ENCODE results near the gene PRR12.

Gene PRR12

DNA sequence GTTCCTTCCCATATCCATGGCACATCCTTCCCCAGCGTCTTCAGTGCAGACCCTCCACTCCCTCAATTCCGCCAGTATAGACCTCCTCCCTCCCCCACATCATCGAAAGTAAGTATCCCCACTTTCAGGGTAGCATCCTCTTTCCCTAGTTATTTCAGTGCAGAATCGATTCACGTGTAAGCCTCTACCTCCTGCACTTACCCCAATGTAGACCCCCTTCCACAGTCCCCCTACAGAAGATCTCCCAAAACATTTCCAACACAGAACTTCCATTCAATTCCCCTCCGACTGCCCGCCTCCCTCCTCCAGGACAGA, 74.0 kb downstream of the PRR12 start:
- peak overlapping the region; percentile 100 for H3K4me2 ChIP-seq (ENCODE audit: low read length)
- H3K9me3 ChIP-seq (ENCODE audit: control insufficient read depth, low read length): no peaks in the 10 kb centered on the region
- no peak for TF ChIP-seq CTCF (IDR thresholded peaks at IDR 0.05)
- peak overlapping the region; percentile 96 for H3K4me3 ChIP-seq (ENCODE audit: low read depth, low read length)
- peak overlapping the region; percentile 93 for H2AFZ ChIP-seq
- no peaks in the 10 kb centered on the region for H3K27me3 ChIP-seq (ENCODE audit: control insufficient read depth, insufficient read depth, low read length)
- no peaks in the 10 kb centered on the region for H3K36me3 ChIP-seq (ENCODE audit: control insufficient read depth, insufficient read depth, low read length)
- H3K9ac ChIP-seq: peak overlapping the region; percentile 5
- H3K79me2 ChIP-seq: no peaks in the 10 kb centered on the region
- no peaks in the 10 kb centered on the region for H3K4me1 ChIP-seq
- H3K27ac ChIP-seq: peak overlapping the region; percentile 92

- Histone ChIP-seq H2AFZ (peak within 1 kb of the TSS; percentile 93), H3K79me2 (no peaks in the 10 kb centered on the region), H3K9ac (peak within 1 kb of the TSS; percentile 38), H3K27ac (peak within 1 kb of the TSS; percentile 92), H3K4me2 (ENCODE audit: low read length) (peak within 1 kb of the TSS; percentile 100), H3K27me3 (ENCODE audit: control insufficient read depth, insufficient read depth, low read length) (no peaks in the 10 kb centered on the region), H3K4me1 (no peaks in the 10 kb centered on the region), H3K36me3 (ENCODE audit: control insufficient read depth, insufficient read depth, low read length) (no peaks in the 10 kb centered on the region), H3K4me3 (ENCODE audit: low read depth, low read length) (peak within 1 kb of the TSS; percentile 96), H3K9me3 (ENCODE audit: control insufficient read depth, low read length) (no peaks in the 10 kb centered on the region)
- TF ChIP-seq CTCF (IDR thresholded peaks at IDR 0.05): no peak
These were observed 74.6 kb downstream of the PRR12 start, which contains the start of the genes BCL2L12 and IRF3 for GRCh38 chr19:49665351-49666119. Gene BCL2L12, plus strand, starts transcription at chr19:49665933. Its CDS starts 760 bp downstream, at chr19:49666693. Gene IRF3, minus strand, starts transcription at chr19:49665857. Its CDS starts 1,019 bp downstream, at chr19:49664838.

GRCh38 chr19:49666120-49666444, 75.1 kb downstream of the PRR12 start:
- H2AFZ ChIP-seq: peak overlapping the region; percentile 93
- peak overlapping the region; percentile 92 for H3K27ac ChIP-seq
- H3K79me2 ChIP-seq: no peaks in the 10 kb centered on the region
- peak overlapping the region; percentile 100 for H3K4me2 ChIP-seq (ENCODE audit: low read length)
- H3K4me3 ChIP-seq (ENCODE audit: low read depth, low read length): peak overlapping the region; percentile 96
- H3K9ac ChIP-seq: peak overlapping the region; percentile 38
- H3K27me3 ChIP-seq (ENCODE audit: control insufficient read depth, insufficient read depth, low read length): no peaks in the 10 kb centered on the region
- H3K9me3 ChIP-seq (ENCODE audit: control insufficient read depth, low read length): no peaks in the 10 kb centered on the region
- no peak for TF ChIP-seq CTCF (IDR thresholded peaks at IDR 0.05)
- H3K36me3 ChIP-seq (ENCODE audit: control insufficient read depth, insufficient read depth, low read length): no peaks in the 10 kb centered on the region
- H3K4me1 ChIP-seq: no peaks in the 10 kb centered on the region

- peaks cover 4% of the 10 kb centered on the region for H3K4me1 ChIP-seq
- H3K4me3 ChIP-seq (ENCODE audit: low read depth, low read length): no peak overlapping the region
- no peak overlapping the region for H3K27ac ChIP-seq
- no peaks in the 10 kb centered on the region for H3K79me2 ChIP-seq
- H3K9ac ChIP-seq: no peak overlapping the region
- no peak overlapping the region for H2AFZ ChIP-seq
- no peaks in the 10 kb centered on the region for H3K27me3 ChIP-seq (ENCODE audit: control insufficient read depth, insufficient read depth, low read length)
- no peaks in the 10 kb centered on the region for H3K36me3 ChIP-seq (ENCODE audit: control insufficient read depth, insufficient read depth, low read length)
- no peak for TF ChIP-seq CTCF (IDR thresholded peaks at IDR 0.05)
- H3K9me3 ChIP-seq (ENCODE audit: control insufficient read depth, low read length): no peaks in the 10 kb centered on the region
- H3K4me2 ChIP-seq (ENCODE audit: low read length): no peak overlapping the region
These were observed 76.5 kb downstream of the PRR12 start for GRCh38 chr19:49667473-49667872.

- H3K9me3 ChIP-seq (ENCODE audit: control insufficient read depth, low read length): no peaks in the 10 kb centered on the region
- no peak overlapping the region for H2AFZ ChIP-seq
- no peaks in the 10 kb centered on the region for H3K36me3 ChIP-seq (ENCODE audit: control insufficient read depth, insufficient read depth, low read length)
- no peak overlapping the region for H3K27ac ChIP-seq
- H3K9ac ChIP-seq: no peak overlapping the region
- H3K27me3 ChIP-seq (ENCODE audit: control insufficient read depth, insufficient read depth, low read length): no peaks in the 10 kb centered on the region
- H3K4me3 ChIP-seq (ENCODE audit: low read depth, low read length): no peak overlapping the region
- H3K4me2 ChIP-seq (ENCODE audit: low read length): no peak overlapping the region
- peaks cover 4% of the 10 kb centered on the region for H3K4me1 ChIP-seq
- TF ChIP-seq CTCF (IDR thresholded peaks at IDR 0.05): no peak
- H3K79me2 ChIP-seq: no peaks in the 10 kb centered on the region
These were observed 78.5 kb downstream of the PRR12 start for GRCh38 chr19:49669516-49669915.

Measured in parathyroid adenoma (tissue), 2 donors.